Esophagus muscularis mucosa (tissue), 4 donors: Measurements from ENCODE around the gene STARD7.

Experiments
- CTCF ChIP-seq, 3 experiments: fragments of 200-600 bp in 2 of 3; fragments of 450-650 bp in 1 of 3; sonication (generic) in 2 of 3; IDR thresholded peaks; one replicate each; pipeline ENCODE4 v1.5.1; 2017 to 2019; ENCODE audit warnings: antibody characterized with exemption in 3 of 3, mild to moderate bottlenecking in 2 of 3, moderate library complexity in 1 of 3
- EP300 ChIP-seq: sonication (generic); formaldehyde crosslinking; IDR thresholded peaks from one replicate; pipeline ENCODE4 v1.6.1; 2017; ENCODE audit warnings: antibody characterized with exemption
- POLR2A ChIP-seq: fragments of 450-650 bp; IDR thresholded peaks from one replicate; pipeline ENCODE4 v1.6.1; 2017; ENCODE audit warnings: antibody characterized with exemption, moderate library complexity, mild to moderate bottlenecking, low read depth
- POLR2AphosphoS5 ChIP-seq, 2 donors: sonication (generic); formaldehyde crosslinking; IDR thresholded peaks; one replicate each; pipeline ENCODE4 v1.6.1; 2017; ENCODE audit warnings: antibody characterized with exemption in 2 of 2

GRCh38 chr2:96184989-96185388 is 23.6 kb downstream of the STARD7 start:
- TF ChIP-seq CTCF (IDR thresholded peaks at IDR 0.05) (no peak), POLR2AphosphoS5 (IDR thresholded peaks at IDR 0.05) (no peak), POLR2A (no peak), EP300 (no peak)
